Mucosa of stomach (tissue), 1 donor: ENCODE measurements around the gene C7orf33.
"Not testable (repeated sequence)": the region's sequence is repeated elsewhere in the genome, so short reads cannot be mapped to it uniquely, and the experiment has no call there.

ENCODE experiments used
- H3K27me3 ChIP-seq: one replicate; pipeline ENCODE4 v1.7.0; 2013; ENCODE audit warnings: mild to moderate bottlenecking, low read length; ENCODE audit not compliant: control insufficient read depth, insufficient read depth
- H3K36me3 ChIP-seq: one replicate; pipeline ENCODE4 v1.7.0; 2013; ENCODE audit warnings: low read length; ENCODE audit not compliant: control insufficient read depth, insufficient read depth
- H3K4me1 ChIP-seq: one replicate; pipeline ENCODE4 v1.7.0; 2013; ENCODE audit warnings: mild to moderate bottlenecking, low read length; ENCODE audit not compliant: control insufficient read depth, insufficient read depth
- H3K4me3 ChIP-seq: one replicate; pipeline ENCODE4 v1.7.0; 2013; ENCODE audit warnings: low read length
- H3K9ac ChIP-seq: one replicate; pipeline ENCODE4 v1.7.0; 2013; ENCODE audit warnings: mild to moderate bottlenecking, low read length, moderate library complexity
- H3K9me3 ChIP-seq: one replicate; pipeline ENCODE4 v1.7.0; 2013; ENCODE audit warnings: mild to moderate bottlenecking, low read length, moderate library complexity; ENCODE audit not compliant: control insufficient read depth
- donor health status: Pancreatic carcinoma.

C7orf33 gene

DNA sequence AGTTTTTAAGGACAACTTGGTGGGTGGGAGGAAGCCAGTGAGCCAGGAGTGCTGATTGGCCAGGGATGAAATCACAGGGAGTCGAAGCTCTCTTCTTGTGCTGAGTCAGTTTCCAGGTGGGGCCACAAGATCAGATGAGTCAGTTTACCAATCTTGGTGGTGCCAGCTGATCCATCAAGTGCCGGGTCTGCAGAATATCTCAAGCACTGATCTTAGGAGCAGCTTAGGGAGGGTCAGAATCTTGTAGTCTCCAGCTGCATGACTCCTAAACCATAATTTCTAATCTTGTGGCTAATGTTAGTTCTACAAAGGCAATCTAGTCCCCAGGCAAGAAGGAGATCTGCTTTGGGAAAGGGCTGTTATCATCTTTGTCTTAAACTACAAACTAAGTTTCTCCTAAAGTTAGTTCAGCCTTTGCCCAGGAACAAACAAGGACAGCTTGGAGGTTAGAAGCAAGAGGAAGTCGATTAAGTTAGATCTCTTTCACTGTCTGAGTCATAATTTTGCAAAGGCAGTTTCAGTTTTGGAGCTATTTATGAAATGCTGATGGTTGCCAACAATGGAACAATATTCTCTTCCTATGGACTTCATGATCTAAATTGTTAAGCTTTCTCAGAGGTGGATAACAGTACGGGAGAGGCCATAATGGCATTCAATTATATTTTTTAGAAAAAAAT is 26.2 kb upstream of the C7orf33 start:
- H3K36me3 ChIP-seq, H3K4me3 ChIP-seq, H3K4me1 ChIP-seq, H3K9me3 ChIP-seq, H3K27me3 ChIP-seq, H3K9ac ChIP-seq: not testable (repeated sequence)

- no peaks in the 10 kb centered on the region for H3K36me3 ChIP-seq
- H3K4me3 ChIP-seq = no peak overlapping the region
- H3K9me3 ChIP-seq = peaks cover 5% of the 10 kb centered on the region
- H3K27me3 ChIP-seq = no peaks in the 10 kb centered on the region
- H3K9ac ChIP-seq = no peak overlapping the region
- peaks cover 8% of the 10 kb centered on the region for H3K4me1 ChIP-seq
These were observed 23.8 kb upstream of the C7orf33 start for GRCh38 chr7:148566736-148567135.

DNA sequence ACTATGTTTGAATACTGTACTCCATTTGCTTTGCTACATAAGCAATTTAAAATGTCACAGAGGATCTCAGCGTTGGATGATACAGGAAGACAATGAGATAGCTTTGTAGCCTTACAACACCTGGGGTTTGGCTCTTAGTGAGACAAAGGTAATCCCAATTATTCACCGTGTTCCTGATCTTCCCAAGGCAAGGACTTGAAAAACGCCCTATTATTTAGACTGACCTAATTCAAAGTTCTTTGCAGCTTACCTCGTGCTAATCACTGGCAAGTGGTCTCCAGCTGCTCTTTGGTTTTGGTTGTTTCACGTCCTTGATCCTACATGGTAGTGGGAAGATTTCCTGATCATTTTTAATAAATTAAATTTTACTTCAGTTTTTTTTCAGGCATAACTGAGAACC is 23.0 kb upstream of the C7orf33 start:
- peaks cover 8% of the 10 kb centered on the region for H3K4me1 ChIP-seq
- no peak overlapping the region for H3K4me3 ChIP-seq
- no peaks in the 10 kb centered on the region for H3K36me3 ChIP-seq
- no peaks in the 10 kb centered on the region for H3K27me3 ChIP-seq
- H3K9me3 ChIP-seq = peaks cover 5% of the 10 kb centered on the region
- H3K9ac ChIP-seq = no peak overlapping the region

GRCh38 chr7:148570510-148570909 is 20.1 kb upstream of the C7orf33 start:
- no peaks in the 10 kb centered on the region for H3K27me3 ChIP-seq
- no peaks in the 10 kb centered on the region for H3K4me1 ChIP-seq
- no peaks in the 10 kb centered on the region for H3K36me3 ChIP-seq
- no peak overlapping the region for H3K9ac ChIP-seq
- H3K4me3 ChIP-seq = no peak overlapping the region
- H3K9me3 ChIP-seq = no peaks in the 10 kb centered on the region

DNA sequence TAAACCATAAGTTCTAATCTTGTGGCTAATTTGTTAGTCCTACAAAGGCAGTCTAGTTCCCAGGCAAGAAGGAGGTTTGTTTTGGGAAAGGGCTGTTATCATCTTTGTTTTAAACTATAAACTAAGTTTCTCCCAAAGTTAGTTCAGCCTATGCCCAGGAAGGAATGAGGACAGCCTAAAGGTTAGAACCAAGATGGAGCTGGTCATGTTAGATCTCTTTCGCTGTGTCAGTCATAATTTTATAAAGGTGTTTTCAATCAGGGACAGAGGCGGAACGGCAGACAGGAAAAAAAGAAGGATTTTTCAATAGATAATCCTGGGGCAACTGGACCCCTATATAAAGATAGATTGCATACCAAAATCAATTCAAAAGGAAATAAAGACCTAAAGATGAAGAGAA is 19.6 kb upstream of the C7orf33 start:
- H3K27me3 ChIP-seq, H3K36me3 ChIP-seq, H3K9ac ChIP-seq, H3K4me1 ChIP-seq, H3K9me3 ChIP-seq, H3K4me3 ChIP-seq: not testable (repeated sequence)

DNA sequence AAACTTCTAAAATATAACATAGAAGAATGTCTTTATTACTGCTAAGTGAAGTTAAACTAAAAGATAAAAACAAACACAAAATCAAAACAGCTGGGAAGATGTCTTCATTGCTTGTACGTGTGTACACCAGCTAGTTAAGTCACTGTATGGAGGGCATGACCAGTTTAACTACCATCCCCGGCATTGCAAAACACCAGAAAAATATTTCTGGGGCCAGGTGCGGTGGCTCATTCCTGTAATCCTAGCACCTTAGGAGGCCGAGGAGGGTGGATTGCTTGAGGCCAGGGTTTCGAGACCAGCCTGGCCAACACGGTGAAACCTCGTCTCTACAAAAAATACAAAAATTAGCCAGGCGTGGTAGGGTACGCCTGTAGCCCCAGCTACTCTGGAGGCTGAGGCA is 19.2 kb upstream of the C7orf33 start:
- H3K4me1 ChIP-seq = no peaks in the 10 kb centered on the region
- no peaks in the 10 kb centered on the region for H3K27me3 ChIP-seq
- no peaks in the 10 kb centered on the region for H3K9me3 ChIP-seq
- no peak overlapping the region for H3K4me3 ChIP-seq
- no peaks in the 10 kb centered on the region for H3K36me3 ChIP-seq
- H3K9ac ChIP-seq = no peak overlapping the region

DNA sequence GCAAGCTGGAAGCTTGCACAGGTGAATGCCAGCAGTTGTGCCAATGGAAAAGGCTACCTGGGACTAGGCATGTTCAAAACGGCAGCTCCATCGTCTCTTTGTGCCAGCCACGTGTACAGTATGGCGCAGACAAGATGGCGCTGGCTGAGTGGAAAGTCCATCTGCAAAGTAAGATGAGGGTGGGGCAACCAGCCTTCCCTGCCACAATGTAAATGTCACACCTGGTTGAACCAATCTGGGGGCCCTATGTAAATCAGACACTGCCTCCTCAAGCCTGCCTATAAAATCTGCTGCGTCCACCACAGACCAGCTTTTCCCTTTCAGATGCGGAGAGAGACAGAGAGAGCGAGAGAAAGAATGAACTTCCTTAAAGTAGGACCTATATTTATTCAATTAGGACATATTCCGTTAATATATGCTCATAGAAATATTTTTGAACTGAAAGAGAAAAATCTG is 18.5 kb upstream of the C7orf33 start:
- H3K4me3 ChIP-seq = no peak overlapping the region
- no peaks in the 10 kb centered on the region for H3K4me1 ChIP-seq
- no peak overlapping the region for H3K9ac ChIP-seq
- no peaks in the 10 kb centered on the region for H3K27me3 ChIP-seq
- H3K36me3 ChIP-seq = no peaks in the 10 kb centered on the region
- no peaks in the 10 kb centered on the region for H3K9me3 ChIP-seq

DNA sequence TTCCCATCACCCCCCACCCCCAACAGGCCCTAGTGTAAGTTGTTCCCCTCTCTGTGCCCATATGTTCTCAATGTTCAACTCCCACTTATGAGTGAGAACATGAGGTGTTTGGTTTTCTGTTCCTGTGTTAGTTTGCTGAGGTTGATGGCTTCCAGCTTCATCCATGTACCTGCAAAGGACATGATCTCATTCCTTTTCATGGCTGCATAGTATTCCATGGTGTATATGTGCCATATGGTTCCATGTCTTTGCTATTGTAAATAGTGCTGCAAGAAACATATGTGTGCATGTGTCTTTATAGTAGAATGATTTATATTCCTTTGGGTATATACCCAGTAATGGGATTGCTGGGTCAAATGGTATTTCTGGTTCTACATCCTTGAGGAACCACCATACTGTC is 17.0 kb upstream of the C7orf33 start:
- not testable (repeated sequence) for H3K4me1 ChIP-seq, H3K9me3 ChIP-seq, H3K9ac ChIP-seq, H3K4me3 ChIP-seq, H3K36me3 ChIP-seq, H3K27me3 ChIP-seq

- no peaks in the 10 kb centered on the region for H3K9me3 ChIP-seq
- no peaks in the 10 kb centered on the region for H3K4me1 ChIP-seq
- no peak overlapping the region for H3K9ac ChIP-seq
These were observed 14.7 kb upstream of the C7orf33 start for GRCh38 chr7:148575640-148576411.

DNA sequence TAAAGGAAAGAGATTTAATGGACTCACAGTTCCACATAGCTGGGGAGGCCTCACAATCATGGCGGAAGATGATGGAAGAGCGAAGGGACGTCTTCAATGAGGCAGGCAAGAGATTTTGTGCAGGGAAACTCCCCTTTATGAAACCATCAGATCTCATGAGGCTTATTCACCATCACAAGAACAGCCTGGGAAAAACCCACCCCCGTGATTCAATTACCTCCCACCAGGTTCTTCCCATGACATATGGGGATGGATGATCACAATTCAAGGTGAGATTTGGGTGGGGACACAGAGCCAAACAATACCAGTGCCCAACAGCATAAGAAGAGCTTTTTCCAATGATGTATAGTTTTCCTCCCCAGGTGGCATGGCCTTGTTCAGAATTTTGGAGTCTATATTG is 11.2 kb upstream of the C7orf33 start:
- no peaks in the 10 kb centered on the region for H3K27me3 ChIP-seq
- no peaks in the 10 kb centered on the region for H3K4me1 ChIP-seq

More at GRCh38 chr7:148575640-148576411, 14.7 kb upstream of the C7orf33 start:
- H3K4me3 ChIP-seq = no peak overlapping the region
- H3K36me3 ChIP-seq = no peaks in the 10 kb centered on the region
- H3K27me3 ChIP-seq = no peaks in the 10 kb centered on the region

GRCh38 chr7:148580446-148580845 is 10.1 kb upstream of the C7orf33 start:
- H3K9ac ChIP-seq = no peak overlapping the region
- H3K4me1 ChIP-seq = no peaks in the 10 kb centered on the region
- H3K36me3 ChIP-seq = no peaks in the 10 kb centered on the region
- no peaks in the 10 kb centered on the region for H3K27me3 ChIP-seq
- no peaks in the 10 kb centered on the region for H3K9me3 ChIP-seq
- no peak overlapping the region for H3K4me3 ChIP-seq

More for the DNA sequence above, 11.2 kb upstream of the C7orf33 start:
- Histone ChIP-seq H3K9me3 (no peaks in the 10 kb centered on the region), H3K4me3 (no peak overlapping the region), H3K9ac (no peak overlapping the region), H3K36me3 (no peaks in the 10 kb centered on the region)

DNA sequence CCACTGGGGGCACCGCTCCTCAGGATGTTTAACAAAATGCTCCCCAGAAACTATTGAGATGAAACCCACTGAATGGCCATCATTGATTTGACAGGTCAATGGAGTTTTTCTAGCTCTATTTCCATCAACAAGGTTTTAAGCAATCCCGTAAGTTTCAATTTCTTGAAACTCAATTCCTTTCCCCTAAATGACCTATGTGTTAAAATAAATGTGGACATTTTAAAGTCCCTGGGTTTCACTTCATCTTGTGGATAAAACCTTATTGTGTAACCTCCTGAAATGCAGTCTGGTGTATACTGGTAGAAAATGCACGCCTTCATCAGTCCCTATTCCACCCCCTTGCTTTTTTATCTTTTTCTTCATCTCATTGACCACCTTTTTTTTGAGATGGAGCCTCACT is 8.9 kb upstream of the C7orf33 start:
- no peak overlapping the region for H3K4me3 ChIP-seq
- H3K9ac ChIP-seq = no peak overlapping the region
- no peaks in the 10 kb centered on the region for H3K4me1 ChIP-seq
- H3K36me3 ChIP-seq = no peaks in the 10 kb centered on the region
- H3K27me3 ChIP-seq = no peaks in the 10 kb centered on the region
- H3K9me3 ChIP-seq = no peaks in the 10 kb centered on the region
